ENCODE data around the gene PAX8.

- TF ChIP-seq, protein P1, sequence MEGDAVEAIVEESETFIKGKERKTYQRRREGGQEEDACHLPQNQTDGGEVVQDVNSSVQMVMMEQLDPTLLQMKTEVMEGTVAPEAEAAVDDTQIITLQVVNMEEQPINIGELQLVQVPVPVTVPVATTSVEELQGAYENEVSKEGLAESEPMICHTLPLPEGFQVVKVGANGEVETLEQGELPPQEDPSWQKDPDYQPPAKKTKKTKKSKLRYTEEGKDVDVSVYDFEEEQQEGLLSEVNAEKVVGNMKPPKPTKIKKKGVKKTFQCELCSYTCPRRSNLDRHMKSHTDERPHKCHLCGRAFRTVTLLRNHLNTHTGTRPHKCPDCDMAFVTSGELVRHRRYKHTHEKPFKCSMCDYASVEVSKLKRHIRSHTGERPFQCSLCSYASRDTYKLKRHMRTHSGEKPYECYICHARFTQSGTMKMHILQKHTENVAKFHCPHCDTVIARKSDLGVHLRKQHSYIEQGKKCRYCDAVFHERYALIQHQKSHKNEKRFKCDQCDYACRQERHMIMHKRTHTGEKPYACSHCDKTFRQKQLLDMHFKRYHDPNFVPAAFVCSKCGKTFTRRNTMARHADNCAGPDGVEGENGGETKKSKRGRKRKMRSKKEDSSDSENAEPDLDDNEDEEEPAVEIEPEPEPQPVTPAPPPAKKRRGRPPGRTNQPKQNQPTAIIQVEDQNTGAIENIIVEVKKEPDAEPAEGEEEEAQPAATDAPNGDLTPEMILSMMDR (IDR thresholded peaks at IDR 0.05): no peak
- no peak for TF ChIP-seq POLR2A (IDR thresholded peaks at IDR 0.05)
- no peak for TF ChIP-seq POLR2AphosphoS5 (IDR thresholded peaks at IDR 0.05)
Observed at GRCh38 chr2:113324684-113325160, 46.0 kb upstream of the PAX8 start.

Measured in suprapubic skin (tissue), 4 donors.